Hepatocyte (in vitro differentiated cells): ENCODE results near the gene GDNF.

Experiments used
- CTCF ChIP-seq: fragments of 200-600 bp; sonication (generic); IDR thresholded peaks from 2 replicates; pipeline ENCODE4 v1.5.1; 2016; ENCODE audit warnings: antibody characterized with exemption, mild to moderate bottlenecking; ENCODE audit not compliant: poor library complexity
- EZH2 ChIP-seq: fragments of 200-600 bp; sonication (generic); IDR thresholded peaks from 2 replicates; pipeline ENCODE4 v1.6.1; 2016; ENCODE audit warnings: antibody characterized with exemption, mild to moderate bottlenecking, borderline replicate concordance
- EZH2phosphoT487 ChIP-seq: fragments of 200-600 bp; sonication (generic); IDR thresholded peaks from one replicate; pipeline ENCODE4 v1.6.1; 2018; ENCODE audit warnings: antibody characterized with exemption, mild to moderate bottlenecking, low read depth, moderate library complexity; ENCODE audit not compliant: unreplicated experiment, severe bottlenecking

GRCh38 chr5:37836235-37836591 is 3.6 kb downstream of the GDNF start:
- TF ChIP-seq CTCF (no peak), EZH2 (no peak), EZH2phosphoT487 (no peak)
